Caco-2 (cell line): ENCODE measurements around the gene TSKS. TPM values are rescaled to one million over a fixed set of nuclear protein-coding genes. Genes with fewer than 3 reads are reported as not detected.
A peak's percentile ranks its signal among the peaks of the same experiment; 100 is the strongest.

Experiments
- BruUV-seq: library from RNA; stranded (reverse); fragments of 400-500 nt; replicated peaks from 2 replicates; lab custom pipeline; 2021; lab: Mats Ljungman, UMichigan
- CTCF ChIA-PET: fragments of 300-600 bp; sonication (Branson Sonifier 250); formaldehyde crosslinking; loops from one replicate; lab custom pipeline; 2022; ENCODE audit warnings: antibody characterized with exemption; lab: Charles Lee
- POLR2A ChIA-PET: fragments of 300-600 bp; sonication (Branson Sonifier 250); formaldehyde crosslinking; loops from one replicate; lab custom pipeline; 2022; ENCODE audit warnings: antibody characterized with exemption; lab: Charles Lee
- DNase-seq, 2 experiments: peaks; one replicate each; pipeline versions ENCODE4 v3.0.0 to v3.0.0-alpha.2; 2020 to 2022
- H3K27me3 ChIP-seq: replicated peaks from 2 replicates; pipeline ENCODE4 v1.6.0; 2011; ENCODE audit warnings: low read length; ENCODE audit not compliant: control insufficient read depth, insufficient read depth
- H3K36me3 ChIP-seq: 2 replicates; pipeline ENCODE4 v1.5.1; 2011; ENCODE audit warnings: low read length; ENCODE audit not compliant: control insufficient read depth, insufficient read depth
- H3K4me1 ChIP-seq: fragments of 250-450 bp; sonication (Bioruptor Pico); 2 replicates; pipeline ENCODE4 v1.5.1; 2020; ENCODE audit warnings: mild to moderate bottlenecking
- H3K4me3 ChIP-seq: 2 replicates; pipeline ENCODE4 v1.5.1; 2011; ENCODE audit warnings: low read depth, mild to moderate bottlenecking, control low read depth, low read length
- H3K9me3 ChIP-seq: fragments of 250-450 bp; sonication (Bioruptor Pico); 2 replicates; pipeline ENCODE4 v1.5.1; 2020; ENCODE audit warnings: mild to moderate bottlenecking, moderate library complexity
- H3K27ac Mint-ChIP-seq: one replicate; pipeline ENCODE4 v1.8.0; 2022; ENCODE audit warnings: mixed read lengths; ENCODE audit not compliant: unreplicated experiment
- H3K27me3 Mint-ChIP-seq: one replicate; pipeline ENCODE4 v1.8.0; 2022; ENCODE audit warnings: mixed read lengths; ENCODE audit not compliant: insufficient read depth, unreplicated experiment
- H3K36me3 Mint-ChIP-seq: one replicate; pipeline ENCODE4 v1.8.0; 2022; ENCODE audit warnings: mild to moderate bottlenecking, mixed read lengths; ENCODE audit not compliant: insufficient read depth, unreplicated experiment
- H3K4me1 Mint-ChIP-seq: one replicate; pipeline ENCODE4 v1.8.0; 2022; ENCODE audit warnings: low read depth, mixed read lengths; ENCODE audit not compliant: unreplicated experiment
- H3K4me3 Mint-ChIP-seq: one replicate; pipeline ENCODE4 v1.8.0; 2022; ENCODE audit warnings: mild to moderate bottlenecking, moderate library complexity, mixed read lengths; ENCODE audit not compliant: unreplicated experiment
- H3K9me3 Mint-ChIP-seq: one replicate; pipeline ENCODE4 v1.8.0; 2022; ENCODE audit warnings: mixed read lengths; ENCODE audit not compliant: unreplicated experiment
- intact Hi-C: fragments of 100-400 bp; cut with micrococcal nuclease; formaldehyde crosslinking; loops from one replicate; pipeline ENCODE4 v1.10.0; 2022; ENCODE audit not compliant: unreplicated experiment
- total RNA-seq: library from RNA; stranded (reverse); gene quantifications from 2 replicates; pipeline ENCODE4 v1.2.3, GENCODE V29; 2022
- TF ChIP-seq, protein P1 (sequence below), 2 experiments: fragments of 200-600 bp in 1 of 2; IDR thresholded peaks; 1 replicate in 1 of 2; 2 replicates in 1 of 2; pipeline versions ENCODE4 v1.5.1 to v1.8.0; 2011 to 2022; ENCODE audit warnings: antibody characterized with exemption in 1 of 2, control low read depth in 1 of 2, inconsistent platforms in 1 of 2, low read depth in 1 of 2, low read length in 1 of 2, mild to moderate bottlenecking in 1 of 2, moderate library complexity in 1 of 2; ENCODE audit not compliant: insufficient read depth in 1 of 2, severe bottlenecking in 1 of 2, unreplicated experiment in 1 of 2

Gene TSKS
- total RNA-seq, 1 experiment from 2014 or later: not detected

DNA sequence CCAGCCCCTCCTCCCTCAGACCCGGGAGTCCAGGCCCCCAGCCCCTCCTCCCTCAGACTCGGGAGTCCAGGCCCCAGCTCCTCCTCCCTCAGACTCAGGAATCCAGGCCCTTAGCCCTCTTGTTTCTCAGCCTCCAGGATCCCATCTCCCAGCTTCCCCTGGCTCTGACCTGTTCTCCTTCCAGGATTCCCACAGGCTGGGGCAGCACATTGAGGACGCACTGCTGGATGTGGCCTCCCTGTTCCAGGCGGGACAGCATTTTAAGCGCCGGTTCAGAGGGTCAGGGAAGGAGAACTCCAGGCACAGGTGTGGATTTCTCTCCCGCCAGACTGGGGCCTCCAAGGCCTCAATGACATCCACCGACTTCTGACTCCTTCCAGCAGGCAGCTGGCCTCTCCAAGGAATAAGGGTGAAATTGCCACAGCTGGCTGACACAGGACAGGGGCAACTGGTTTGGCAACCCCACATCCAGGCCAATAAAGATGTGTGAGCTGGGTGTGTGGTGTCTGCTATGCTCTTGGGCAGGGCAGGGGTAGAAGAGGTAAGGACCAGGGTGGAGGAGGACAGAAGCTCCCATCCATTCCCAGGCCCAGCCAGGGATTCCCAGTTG, 49.8 kb downstream of the TSKS start:
- Mint-ChIP-seq H3K4me3 (no peak overlapping the region), H3K9me3 (peaks cover 8% of the 10 kb centered on the region), H3K4me1 (peaks cover 24% of the 10 kb centered on the region), H3K27me3 (no peaks in the 10 kb centered on the region), H3K27ac (peak overlapping the region; percentile 74), H3K36me3 (peaks cover 14% of the 10 kb centered on the region)
- TF ChIP-seq, protein P1, sequence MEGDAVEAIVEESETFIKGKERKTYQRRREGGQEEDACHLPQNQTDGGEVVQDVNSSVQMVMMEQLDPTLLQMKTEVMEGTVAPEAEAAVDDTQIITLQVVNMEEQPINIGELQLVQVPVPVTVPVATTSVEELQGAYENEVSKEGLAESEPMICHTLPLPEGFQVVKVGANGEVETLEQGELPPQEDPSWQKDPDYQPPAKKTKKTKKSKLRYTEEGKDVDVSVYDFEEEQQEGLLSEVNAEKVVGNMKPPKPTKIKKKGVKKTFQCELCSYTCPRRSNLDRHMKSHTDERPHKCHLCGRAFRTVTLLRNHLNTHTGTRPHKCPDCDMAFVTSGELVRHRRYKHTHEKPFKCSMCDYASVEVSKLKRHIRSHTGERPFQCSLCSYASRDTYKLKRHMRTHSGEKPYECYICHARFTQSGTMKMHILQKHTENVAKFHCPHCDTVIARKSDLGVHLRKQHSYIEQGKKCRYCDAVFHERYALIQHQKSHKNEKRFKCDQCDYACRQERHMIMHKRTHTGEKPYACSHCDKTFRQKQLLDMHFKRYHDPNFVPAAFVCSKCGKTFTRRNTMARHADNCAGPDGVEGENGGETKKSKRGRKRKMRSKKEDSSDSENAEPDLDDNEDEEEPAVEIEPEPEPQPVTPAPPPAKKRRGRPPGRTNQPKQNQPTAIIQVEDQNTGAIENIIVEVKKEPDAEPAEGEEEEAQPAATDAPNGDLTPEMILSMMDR (IDR thresholded peaks at IDR 0.05; ENCODE audit: insufficient read depth in 1 of 2, low read depth in 1 of 2, low read length in 1 of 2, severe bottlenecking in 1 of 2, unreplicated experiment in 1 of 2): no peak
- H3K4me3 ChIP-seq: no peak overlapping the region
- CTCF ChIA-PET: interaction anchor here (0.7 to 0.9 kb wide), 2 partner anchors 35 to 71 kb away, joined by 3 to 4 read pairs; partner anchors contain the start of gene SCAF1
- POLR2A ChIA-PET: interaction anchor here (0.5 to 0.6 kb wide), 4 partner anchors 38 to 200 kb away, joined by 5 to 13 read pairs (median 6); partner anchors contain the start of gene AP2A1
- no peaks in the 10 kb centered on the region for H3K36me3 ChIP-seq
- H3K4me1 ChIP-seq: peaks cover 10% of the 10 kb centered on the region; the same call in 1 of the 2 replicates
- H3K27me3 ChIP-seq: no peaks in the 10 kb centered on the region
- no TSS peak for BruUV-seq
- H3K9me3 ChIP-seq: no peaks in the 10 kb centered on the region
- intact Hi-C loops: loop anchor here (5.0 kb wide), 1 partner anchor 54 kb away; the partner anchor contains the start of gene AP2A1
- DNase-seq: peak; percentile 74

- peaks cover 24% of the 10 kb centered on the region for H3K4me1 Mint-ChIP-seq
- H3K9me3 Mint-ChIP-seq: peaks cover 8% of the 10 kb centered on the region
- no peaks in the 10 kb centered on the region for H3K27me3 Mint-ChIP-seq
- H3K27me3 ChIP-seq: no peaks in the 10 kb centered on the region
- ChIA-PET POLR2A (no interaction called here), CTCF (interaction anchor here (0.9 kb wide), 1 partner anchor 70 kb away, joined by 4 read pairs; the partner anchor contains the start of gene SCAF1)
- H3K9me3 ChIP-seq: no peaks in the 10 kb centered on the region
- intact Hi-C loops: loop anchor here (5.0 kb wide), 1 partner anchor 55 kb away; the partner anchor contains the start of gene AP2A1
- peak overlapping the region; percentile 54 for H3K27ac Mint-ChIP-seq
- peak; percentile 49 to 78 for DNase-seq
- TF ChIP-seq, protein P1 (IDR thresholded peaks at IDR 0.05; ENCODE audit: insufficient read depth in 1 of 2, low read depth in 1 of 2, low read length in 1 of 2, severe bottlenecking in 1 of 2, unreplicated experiment in 1 of 2): no peak
- no peaks in the 10 kb centered on the region for H3K36me3 ChIP-seq
- no peak overlapping the region for H3K4me3 Mint-ChIP-seq
- H3K4me3 ChIP-seq: no peak overlapping the region
- BruUV-seq: no TSS peak
- peaks cover 14% of the 10 kb centered on the region for H3K36me3 Mint-ChIP-seq
- peaks cover 8% of the 10 kb centered on the region; the same call in 1 of the 2 replicates for H3K4me1 ChIP-seq
These were observed 50.7 kb downstream of the TSKS start for GRCh38 chr19:49712397-49712859.

GRCh38 chr19:49710372-49710951, 52.6 kb downstream of the TSKS start:
- peaks cover 14% of the 10 kb centered on the region for H3K36me3 Mint-ChIP-seq
- no peaks in the 10 kb centered on the region for H3K36me3 ChIP-seq
- ChIA-PET POLR2A (interaction anchor here (0.6 kb wide), 1 partner anchor 1074 kb away, joined by 3 read pairs; the partner anchor contains the start of gene DBP), CTCF (no interaction called here)
- no peak overlapping the region for H3K4me3 Mint-ChIP-seq
- TF ChIP-seq, protein P1 (IDR thresholded peaks at IDR 0.05; ENCODE audit: insufficient read depth in 1 of 2, low read depth in 1 of 2, low read length in 1 of 2, severe bottlenecking in 1 of 2, unreplicated experiment in 1 of 2): no peak
- peaks cover 8% of the 10 kb centered on the region; the same call in 1 of the 2 replicates for H3K4me1 ChIP-seq
- no peak for DNase-seq
- H3K4me3 ChIP-seq: no peak overlapping the region
- intact Hi-C loops: loop anchor here (5.0 kb wide), 1 partner anchor 57 kb away; the partner anchor contains the start of gene AP2A1
- no peaks in the 10 kb centered on the region for H3K9me3 ChIP-seq
- H3K27ac Mint-ChIP-seq: no peak overlapping the region
- no peaks in the 10 kb centered on the region for H3K27me3 ChIP-seq
- H3K4me1 Mint-ChIP-seq: peaks cover 23% of the 10 kb centered on the region
- peaks cover 5% of the 10 kb centered on the region for H3K9me3 Mint-ChIP-seq
- no TSS peak for BruUV-seq
- no peaks in the 10 kb centered on the region for H3K27me3 Mint-ChIP-seq
